Effector memory CD8-positive, alpha-beta T cell (primary cell): Measurements from ENCODE around the gene LEFTY2.
"Not testable (repeated sequence)": the region's sequence is repeated elsewhere in the genome, so short reads cannot be mapped to it uniquely, and the experiment has no call there.

Source experiments
- ATAC-seq: fragments of 150-1000 bp; cut with Tn5 transposase; replicated peaks from 2 replicates; pipeline ENCODE4 v1.10.0; 2021; ENCODE audit warnings: mild to moderate bottlenecking, moderate library complexity
- DNase-seq, 3 experiments: peaks; one replicate each; pipeline ENCODE4 v3.0.0; 2021
- H3K27ac Mint-ChIP-seq, 2 donors: one replicate each; pipeline ENCODE4 v1.8.0; 2022; ENCODE audit warnings: mild to moderate bottlenecking in 2 of 2, mixed read lengths in 2 of 2, moderate library complexity in 2 of 2
- H3K27me3 Mint-ChIP-seq, 2 donors: one replicate each; pipeline ENCODE4 v1.8.0; 2022; ENCODE audit warnings: mixed read lengths in 2 of 2
- H3K36me3 Mint-ChIP-seq: one replicate; pipeline ENCODE4 v1.8.0; 2022; ENCODE audit warnings: mild to moderate bottlenecking, moderate library complexity, mixed read lengths; ENCODE audit not compliant: insufficient read depth
- H3K4me1 Mint-ChIP-seq, 2 donors: one replicate each; pipeline ENCODE4 v1.8.0; 2022; ENCODE audit warnings: low read depth in 2 of 2, mixed read lengths in 2 of 2
- H3K4me3 Mint-ChIP-seq, 2 donors: one replicate each; pipeline ENCODE4 v1.8.0; 2022; ENCODE audit warnings: mild to moderate bottlenecking in 2 of 2, mixed read lengths in 2 of 2, moderate library complexity in 2 of 2
- H3K9me3 Mint-ChIP-seq, 2 donors: one replicate each; pipeline ENCODE4 v1.8.0; 2022; ENCODE audit warnings: mixed read lengths in 2 of 2

LEFTY2 gene

GRCh38 chr1:225944951-225945350 lies 3.9 kb upstream of the LEFTY2 start:
- DNase-seq, result no peak
- peak; percentile 54 for ATAC-seq
- Mint-ChIP-seq H3K27ac (peak overlapping the region; percentile 32 to 85), H3K36me3 (no peaks in the 10 kb centered on the region), H3K27me3 (peaks cover 11 to 30% of the 10 kb centered on the region in 2 donors), H3K4me1 (peaks cover 9 to 13% of the 10 kb centered on the region in 2 donors), H3K9me3 (no peaks in the 10 kb centered on the region), H3K4me3 (peak overlapping the region in 1 of 2 donors; percentile 47)

- H3K4me3 Mint-ChIP-seq, result no peak overlapping the region
- no peaks in the 10 kb centered on the region for H3K9me3 Mint-ChIP-seq
- H3K27me3 Mint-ChIP-seq, result peaks cover 9 to 26% of the 10 kb centered on the region in 2 donors
- peaks cover 9 to 13% of the 10 kb centered on the region in 2 donors for H3K4me1 Mint-ChIP-seq
- H3K27ac Mint-ChIP-seq, result peak overlapping the region; percentile 32 to 85
- no peak for ATAC-seq
- no peak for DNase-seq
- no peaks in the 10 kb centered on the region for H3K36me3 Mint-ChIP-seq
Observed at GRCh38 chr1:225944387-225944786, 3.4 kb upstream of the LEFTY2 start.

GRCh38 chr1:225943582-225943981 lies 2.6 kb upstream of the LEFTY2 start:
- peaks cover 9 to 13% of the 10 kb centered on the region in 2 donors for H3K4me1 Mint-ChIP-seq
- H3K9me3 Mint-ChIP-seq, result no peaks in the 10 kb centered on the region
- H3K27ac Mint-ChIP-seq, result no peak overlapping the region
- ATAC-seq, result no peak
- DNase-seq, result no peak
- peaks cover 1 to 18% of the 10 kb centered on the region in 2 donors for H3K27me3 Mint-ChIP-seq
- no peak overlapping the region for H3K4me3 Mint-ChIP-seq
- no peaks in the 10 kb centered on the region for H3K36me3 Mint-ChIP-seq

GRCh38 chr1:225942574-225942973 lies 1.6 kb upstream of the LEFTY2 start:
- peaks cover 6% of the 10 kb centered on the region for H3K36me3 Mint-ChIP-seq
- H3K27ac Mint-ChIP-seq, result no peak overlapping the region
- peaks cover 0 to 15% of the 10 kb centered on the region in 2 donors for H3K27me3 Mint-ChIP-seq
- peaks cover 13% of the 10 kb centered on the region in 2 donors for H3K4me1 Mint-ChIP-seq
- no peak for ATAC-seq
- DNase-seq, result no peak
- H3K9me3 Mint-ChIP-seq, result no peaks in the 10 kb centered on the region
- H3K4me3 Mint-ChIP-seq, result no peak overlapping the region

GRCh38 chr1:225941942-225942222 lies 862 bp upstream of the LEFTY2 start:
- Mint-ChIP-seq H3K27ac (no peak overlapping the region), H3K4me1 (peaks cover 13% of the 10 kb centered on the region in 2 donors), H3K9me3 (no peaks in the 10 kb centered on the region), H3K4me3 (no peak overlapping the region), H3K27me3 (peaks cover 0 to 8% of the 10 kb centered on the region in 2 donors), H3K36me3 (peaks cover 6% of the 10 kb centered on the region)
- ATAC-seq (no peak), DNase-seq (no peak)

GRCh38 chr1:225940385-225941151 lies 452 bp downstream of the LEFTY2 start:
- ATAC-seq, result no peak
- no peak overlapping the region for H3K27ac Mint-ChIP-seq

GRCh38 chr1:225939939-225940310 lies 1.1 kb downstream of the LEFTY2 start:
- not testable (repeated sequence) for H3K4me3 Mint-ChIP-seq, ATAC-seq, H3K36me3 Mint-ChIP-seq, H3K9me3 Mint-ChIP-seq, DNase-seq, H3K4me1 Mint-ChIP-seq, H3K27me3 Mint-ChIP-seq, H3K27ac Mint-ChIP-seq

More at GRCh38 chr1:225940385-225941151, 452 bp downstream of the LEFTY2 start:
- H3K4me3 Mint-ChIP-seq, result no peak overlapping the region
- peaks cover 6% of the 10 kb centered on the region for H3K36me3 Mint-ChIP-seq
- peaks cover 0 to 8% of the 10 kb centered on the region in 2 donors for H3K27me3 Mint-ChIP-seq
- DNase-seq, result no peak
- H3K4me1 Mint-ChIP-seq, result peaks cover 13% of the 10 kb centered on the region in 2 donors
- H3K9me3 Mint-ChIP-seq, result no peaks in the 10 kb centered on the region

GRCh38 chr1:225939097-225939938 lies 1.7 kb downstream of the LEFTY2 start:
- H3K36me3 Mint-ChIP-seq, DNase-seq, H3K4me3 Mint-ChIP-seq, H3K27me3 Mint-ChIP-seq, ATAC-seq, H3K9me3 Mint-ChIP-seq, H3K4me1 Mint-ChIP-seq, H3K27ac Mint-ChIP-seq: not testable (repeated sequence)

GRCh38 chr1:225937048-225937968 lies 3.7 kb downstream of the LEFTY2 start:
- peaks cover 0 to 8% of the 10 kb centered on the region in 2 donors for H3K27me3 Mint-ChIP-seq
- peaks cover 6% of the 10 kb centered on the region for H3K36me3 Mint-ChIP-seq
- H3K4me1 Mint-ChIP-seq, result peaks cover 0 to 4% of the 10 kb centered on the region in 2 donors
- no peak for ATAC-seq
- no peak overlapping the region for H3K4me3 Mint-ChIP-seq
- no peak overlapping the region for H3K27ac Mint-ChIP-seq
- DNase-seq, result no peak
- H3K9me3 Mint-ChIP-seq, result no peaks in the 10 kb centered on the region

- Mint-ChIP-seq H3K4me3 (no peak overlapping the region), H3K9me3 (no peaks in the 10 kb centered on the region), H3K27ac (no peak overlapping the region), H3K27me3 (peaks cover 0 to 8% of the 10 kb centered on the region in 2 donors), H3K36me3 (peaks cover 6% of the 10 kb centered on the region), H3K4me1 (peaks cover 0 to 4% of the 10 kb centered on the region in 2 donors)
- ATAC-seq, result no peak
- no peak for DNase-seq
Observed at GRCh38 chr1:225936523-225936922, 4.5 kb downstream of the LEFTY2 start.

GRCh38 chr1:225936086-225936485 lies 4.9 kb downstream of the LEFTY2 start:
- H3K4me3 Mint-ChIP-seq, H3K9me3 Mint-ChIP-seq, H3K4me1 Mint-ChIP-seq, DNase-seq, ATAC-seq, H3K27me3 Mint-ChIP-seq, H3K27ac Mint-ChIP-seq, H3K36me3 Mint-ChIP-seq: not testable (repeated sequence)

- H3K4me1 Mint-ChIP-seq, result peaks cover 0 to 4% of the 10 kb centered on the region in 2 donors
- DNase-seq (no peak), ATAC-seq (no peak)
- H3K27ac Mint-ChIP-seq, result no peak overlapping the region
- no peaks in the 10 kb centered on the region for H3K9me3 Mint-ChIP-seq
- no peaks in the 10 kb centered on the region for H3K27me3 Mint-ChIP-seq
- H3K4me3 Mint-ChIP-seq, result no peak overlapping the region
- H3K36me3 Mint-ChIP-seq, result peaks cover 6% of the 10 kb centered on the region
Observed at GRCh38 chr1:225934711-225935110, 6.3 kb downstream of the LEFTY2 start.

GRCh38 chr1:225933072-225933471 lies 7.9 kb downstream of the LEFTY2 start:
- Mint-ChIP-seq H3K9me3 (no peaks in the 10 kb centered on the region), H3K27ac (no peak overlapping the region), H3K4me1 (peaks cover 0 to 3% of the 10 kb centered on the region in 2 donors), H3K27me3 (no peaks in the 10 kb centered on the region), H3K36me3 (peaks cover 2% of the 10 kb centered on the region), H3K4me3 (no peak overlapping the region)
- ATAC-seq (no peak), DNase-seq (no peak)
